ENCODE results near the gene SLC15A1. TPM values are rescaled to one million over a fixed set of nuclear protein-coding genes. Genes with fewer than 3 reads are reported as not detected.

Gene SLC15A1, protein sequence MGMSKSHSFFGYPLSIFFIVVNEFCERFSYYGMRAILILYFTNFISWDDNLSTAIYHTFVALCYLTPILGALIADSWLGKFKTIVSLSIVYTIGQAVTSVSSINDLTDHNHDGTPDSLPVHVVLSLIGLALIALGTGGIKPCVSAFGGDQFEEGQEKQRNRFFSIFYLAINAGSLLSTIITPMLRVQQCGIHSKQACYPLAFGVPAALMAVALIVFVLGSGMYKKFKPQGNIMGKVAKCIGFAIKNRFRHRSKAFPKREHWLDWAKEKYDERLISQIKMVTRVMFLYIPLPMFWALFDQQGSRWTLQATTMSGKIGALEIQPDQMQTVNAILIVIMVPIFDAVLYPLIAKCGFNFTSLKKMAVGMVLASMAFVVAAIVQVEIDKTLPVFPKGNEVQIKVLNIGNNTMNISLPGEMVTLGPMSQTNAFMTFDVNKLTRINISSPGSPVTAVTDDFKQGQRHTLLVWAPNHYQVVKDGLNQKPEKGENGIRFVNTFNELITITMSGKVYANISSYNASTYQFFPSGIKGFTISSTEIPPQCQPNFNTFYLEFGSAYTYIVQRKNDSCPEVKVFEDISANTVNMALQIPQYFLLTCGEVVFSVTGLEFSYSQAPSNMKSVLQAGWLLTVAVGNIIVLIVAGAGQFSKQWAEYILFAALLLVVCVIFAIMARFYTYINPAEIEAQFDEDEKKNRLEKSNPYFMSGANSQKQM
- 1 to 10 TPM in 1 of 2 donors, under 1 TPM in 1; 0.46 to 2.2 TPM for polyA plus RNA-seq

DNA sequence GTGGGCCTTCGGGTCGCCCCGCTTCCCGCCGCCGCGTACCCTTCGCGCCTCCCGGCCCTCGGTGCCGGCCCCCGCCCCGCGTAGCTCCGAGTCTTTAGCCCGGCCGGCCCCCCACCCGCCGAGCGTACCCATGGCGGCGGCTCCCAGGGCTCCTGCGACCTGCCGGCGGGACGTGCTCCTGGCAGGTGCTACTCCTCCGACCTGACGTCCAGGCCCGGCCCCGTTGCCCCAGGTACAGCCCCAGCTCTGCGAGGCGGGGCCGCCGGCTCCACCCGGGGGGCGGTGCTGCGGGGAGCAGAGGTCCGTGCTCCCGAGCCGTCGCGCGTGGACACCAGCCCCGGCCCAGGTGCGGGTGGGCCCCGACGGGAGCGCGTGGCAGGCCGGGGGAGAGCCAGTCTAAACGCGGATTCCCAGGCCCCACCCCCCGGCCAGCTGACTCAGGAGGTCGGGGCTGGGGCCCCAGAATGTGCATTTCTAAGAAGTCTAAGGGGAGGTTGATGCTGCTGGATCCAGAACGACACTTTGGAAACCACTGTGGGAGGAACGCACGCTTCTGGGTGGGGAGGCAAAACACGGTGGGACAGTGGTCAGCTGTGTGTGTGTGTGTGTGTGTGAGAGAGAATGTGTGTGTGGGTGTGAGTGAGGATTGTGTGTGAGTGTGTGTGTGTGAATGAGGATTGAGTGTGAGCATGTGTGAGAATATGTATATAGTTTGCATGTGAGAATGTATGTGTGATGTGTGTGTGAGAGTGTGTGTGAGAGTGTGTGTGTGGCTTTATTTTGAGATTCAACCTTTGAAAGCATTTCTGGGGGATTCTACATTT, at the start of gene SLC15A1:
Gene SLC15A1, minus strand, starts transcription at position 206 of the 824 bp plus-strand sequence. Its CDS starts 74 bp downstream, at position 132.
- Histone ChIP-seq H3K4me1 (ENCODE audit: control insufficient read depth in 2 of 2, insufficient read depth in 2 of 2, low read length in 1 of 2) (peaks cover 0 to 7% of the 10 kb centered on the region in 2 donors), H3K36me3 (ENCODE audit: control insufficient read depth in 2 of 2, insufficient read depth in 2 of 2, low read length in 1 of 2) (no peaks in the 10 kb centered on the region), H3K27me3 (ENCODE audit: control insufficient read depth in 1 of 2, insufficient read depth in 2 of 2, low read length in 2 of 2) (peaks cover 0 to 12% of the 10 kb centered on the region in 2 donors), H3K27ac (ENCODE audit: low read depth in 2 of 2, low read length in 1 of 2) (no peak within 1 kb of the TSS), H3K9me3 (ENCODE audit: control insufficient read depth in 2 of 2, insufficient read depth in 1 of 2, low read depth in 1 of 2, low read length in 1 of 2) (peaks cover 0 to 8% of the 10 kb centered on the region in 2 donors), H3K4me3 (ENCODE audit: low read depth in 1 of 2, low read length in 2 of 2) (peak within 1 kb of the TSS; percentile 25 to 41)
- WGBS, 2 donors = 9% methylated on average over 59 of the region's 59 CpGs

DNA sequence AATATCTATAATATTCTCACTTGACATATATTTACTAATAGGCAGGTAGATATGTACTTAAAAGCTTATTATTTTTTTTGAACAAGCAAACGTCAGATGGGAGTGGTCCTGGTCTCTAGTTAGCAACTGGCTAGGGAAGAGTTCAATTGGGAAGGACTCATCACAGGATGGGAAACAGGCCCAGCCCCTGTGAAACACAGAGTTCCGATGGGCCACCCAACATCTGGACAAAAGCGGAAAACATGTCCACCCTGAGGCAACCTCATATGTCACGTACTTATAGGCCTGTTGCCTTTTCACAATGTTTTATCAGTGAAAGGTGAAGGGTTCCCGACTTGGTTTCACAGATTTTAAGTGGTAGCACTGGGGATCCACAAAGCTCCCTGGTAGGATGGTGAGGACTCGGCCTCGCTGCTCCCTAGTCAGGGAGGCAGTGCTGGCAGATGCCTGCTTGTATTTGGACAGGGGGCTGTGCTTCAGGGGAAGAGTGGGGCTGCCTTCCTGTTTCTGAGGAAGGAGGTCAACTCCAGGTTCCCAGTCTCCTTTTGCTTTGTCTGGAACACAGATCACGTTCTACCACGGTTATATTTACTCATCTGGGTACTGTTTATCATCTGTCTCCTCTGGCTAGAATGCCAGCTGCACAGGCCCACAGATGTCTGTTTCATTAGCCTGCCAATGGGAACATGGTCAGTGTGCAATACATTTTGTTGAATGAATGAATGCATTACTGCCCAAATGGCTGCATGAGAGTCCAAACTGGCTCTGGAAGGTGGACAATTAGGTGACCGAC, 49.4 kb upstream of the SLC15A1 start:
- Histone ChIP-seq H3K36me3 (ENCODE audit: control insufficient read depth in 2 of 2, insufficient read depth in 2 of 2, low read length in 1 of 2) (peaks cover 7 to 36% of the 10 kb centered on the region in 2 donors), H3K27ac (ENCODE audit: low read depth in 2 of 2, low read length in 1 of 2) (peak overlapping the region in 1 of 2 donors; percentile 43), H3K4me3 (ENCODE audit: low read depth in 1 of 2, low read length in 2 of 2) (no peak overlapping the region), H3K4me1 (ENCODE audit: control insufficient read depth in 2 of 2, insufficient read depth in 2 of 2, low read length in 1 of 2) (peaks cover 0 to 3% of the 10 kb centered on the region in 2 donors), H3K9me3 (ENCODE audit: control insufficient read depth in 2 of 2, insufficient read depth in 1 of 2, low read depth in 1 of 2, low read length in 1 of 2) (no peaks in the 10 kb centered on the region), H3K27me3 (ENCODE audit: control insufficient read depth in 1 of 2, insufficient read depth in 2 of 2, low read length in 2 of 2) (no peaks in the 10 kb centered on the region)
- 77 to 80% methylated on average over 10 of the region's 10 CpGs for WGBS, 2 donors

DNA sequence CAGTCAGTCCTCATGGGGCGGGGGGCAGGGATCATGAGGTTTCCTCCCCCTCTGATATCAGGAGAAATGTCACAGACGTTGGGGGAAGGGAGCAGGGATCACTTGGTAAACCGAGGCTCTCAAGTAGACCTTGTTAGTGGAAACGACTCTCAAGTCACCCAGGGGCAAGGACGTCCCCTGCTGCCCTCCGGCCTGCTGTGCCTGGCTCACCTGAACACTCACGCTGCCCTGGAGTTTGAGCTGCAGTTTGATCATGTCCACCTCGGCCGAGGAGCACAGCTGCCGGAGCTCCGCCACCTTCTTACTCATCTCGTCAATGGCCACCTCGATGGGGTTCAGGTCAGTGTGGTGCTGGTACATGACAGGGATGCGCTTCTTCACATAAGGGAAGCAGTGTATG, 47.6 kb upstream of the SLC15A1 start:
- Histone ChIP-seq H3K27me3 (ENCODE audit: control insufficient read depth in 1 of 2, insufficient read depth in 2 of 2, low read length in 2 of 2) (no peaks in the 10 kb centered on the region), H3K4me3 (ENCODE audit: low read depth in 1 of 2, low read length in 2 of 2) (no peak overlapping the region), H3K27ac (ENCODE audit: low read depth in 2 of 2, low read length in 1 of 2) (no peak overlapping the region), H3K36me3 (ENCODE audit: control insufficient read depth in 2 of 2, insufficient read depth in 2 of 2, low read length in 1 of 2) (peaks cover 8 to 44% of the 10 kb centered on the region in 2 donors), H3K9me3 (ENCODE audit: control insufficient read depth in 2 of 2, insufficient read depth in 1 of 2, low read depth in 1 of 2, low read length in 1 of 2) (no peaks in the 10 kb centered on the region), H3K4me1 (ENCODE audit: control insufficient read depth in 2 of 2, insufficient read depth in 2 of 2, low read length in 1 of 2) (peaks cover 0 to 3% of the 10 kb centered on the region in 2 donors)
- 90 to 93% methylated on average over 14 of the region's 14 CpGs for WGBS, 2 donors

DNA sequence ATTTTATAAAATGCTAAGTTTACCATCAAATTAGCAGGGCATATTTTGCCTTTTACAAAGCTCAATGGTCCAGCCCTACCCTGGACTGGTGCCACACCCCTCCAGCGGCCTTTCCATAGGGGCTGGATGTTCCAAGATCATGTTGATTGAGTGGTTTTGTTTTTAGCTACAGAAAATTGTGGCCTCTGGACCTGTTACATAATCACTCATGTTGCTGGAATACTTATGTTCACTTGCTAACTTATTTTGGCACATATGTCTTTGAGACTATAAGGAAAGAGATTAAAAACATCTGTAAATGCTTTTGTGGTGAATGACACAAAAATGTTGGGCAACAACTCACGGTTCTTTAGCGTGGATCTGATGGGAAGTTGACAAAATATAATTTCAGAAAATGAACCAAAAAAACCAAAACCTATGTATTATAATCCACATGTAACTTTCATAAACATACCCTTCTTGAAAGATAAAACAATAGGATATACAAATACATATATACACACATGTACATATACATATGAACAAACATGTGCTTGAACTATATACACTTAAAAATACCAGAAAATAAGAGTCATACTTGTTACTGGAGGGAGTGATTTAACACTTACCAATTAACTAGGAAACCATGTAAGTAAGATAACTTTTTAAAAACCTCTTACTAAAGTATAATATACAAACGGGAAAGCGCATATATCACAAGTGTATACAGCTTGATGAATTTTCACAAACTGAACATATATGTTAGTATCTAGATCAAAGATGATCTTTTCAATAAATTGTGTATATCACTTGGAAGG, 46.6 kb upstream of the SLC15A1 start:
- no peak overlapping the region for H3K4me3 ChIP-seq (ENCODE audit: low read depth in 1 of 2, low read length in 2 of 2)
- H3K27ac ChIP-seq (ENCODE audit: low read depth in 2 of 2, low read length in 1 of 2) = no peak overlapping the region
- no peaks in the 10 kb centered on the region for H3K27me3 ChIP-seq (ENCODE audit: control insufficient read depth in 1 of 2, insufficient read depth in 2 of 2, low read length in 2 of 2)
- peaks cover 0 to 3% of the 10 kb centered on the region in 2 donors for H3K4me1 ChIP-seq (ENCODE audit: control insufficient read depth in 2 of 2, insufficient read depth in 2 of 2, low read length in 1 of 2)
- H3K36me3 ChIP-seq (ENCODE audit: control insufficient read depth in 2 of 2, insufficient read depth in 2 of 2, low read length in 1 of 2) = peaks cover 9 to 43% of the 10 kb centered on the region in 2 donors
- WGBS, 2 donors = 66 to 74% methylated on average over 5 of the region's 5 CpGs
- no peaks in the 10 kb centered on the region for H3K9me3 ChIP-seq (ENCODE audit: control insufficient read depth in 2 of 2, insufficient read depth in 1 of 2, low read depth in 1 of 2, low read length in 1 of 2)

DNA sequence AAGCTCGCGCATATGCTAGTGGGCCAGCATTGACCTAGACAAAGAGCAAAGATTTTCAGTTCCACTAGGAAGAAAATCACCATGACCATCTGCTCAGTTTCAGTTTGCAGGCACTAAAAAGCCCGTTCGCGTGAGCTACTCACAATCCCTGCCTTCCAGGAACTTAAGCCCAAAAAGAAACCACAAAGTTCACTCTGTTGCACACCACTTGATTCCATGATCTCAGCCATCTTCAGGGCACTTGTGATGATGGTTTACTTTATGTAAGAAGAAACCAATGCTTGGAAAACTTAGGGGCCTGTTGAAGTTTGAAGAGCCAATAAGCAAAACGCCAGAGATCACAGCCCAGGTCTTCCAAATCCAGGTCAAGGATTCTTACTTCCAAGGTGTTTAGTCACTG, 45.0 kb upstream of the SLC15A1 start:
- no peaks in the 10 kb centered on the region for H3K27me3 ChIP-seq (ENCODE audit: control insufficient read depth in 1 of 2, insufficient read depth in 2 of 2, low read length in 2 of 2)
- H3K27ac ChIP-seq (ENCODE audit: low read depth in 2 of 2, low read length in 1 of 2) = no peak overlapping the region
- no peaks in the 10 kb centered on the region for H3K4me1 ChIP-seq (ENCODE audit: control insufficient read depth in 2 of 2, insufficient read depth in 2 of 2, low read length in 1 of 2)
- H3K36me3 ChIP-seq (ENCODE audit: control insufficient read depth in 2 of 2, insufficient read depth in 2 of 2, low read length in 1 of 2) = peaks cover 16 to 48% of the 10 kb centered on the region in 2 donors
- H3K4me3 ChIP-seq (ENCODE audit: low read depth in 1 of 2, low read length in 2 of 2) = no peak overlapping the region
- no peaks in the 10 kb centered on the region for H3K9me3 ChIP-seq (ENCODE audit: control insufficient read depth in 2 of 2, insufficient read depth in 1 of 2, low read depth in 1 of 2, low read length in 1 of 2)
- 90 to 95% methylated on average over 6 of the region's 6 CpGs for WGBS, 2 donors

DNA sequence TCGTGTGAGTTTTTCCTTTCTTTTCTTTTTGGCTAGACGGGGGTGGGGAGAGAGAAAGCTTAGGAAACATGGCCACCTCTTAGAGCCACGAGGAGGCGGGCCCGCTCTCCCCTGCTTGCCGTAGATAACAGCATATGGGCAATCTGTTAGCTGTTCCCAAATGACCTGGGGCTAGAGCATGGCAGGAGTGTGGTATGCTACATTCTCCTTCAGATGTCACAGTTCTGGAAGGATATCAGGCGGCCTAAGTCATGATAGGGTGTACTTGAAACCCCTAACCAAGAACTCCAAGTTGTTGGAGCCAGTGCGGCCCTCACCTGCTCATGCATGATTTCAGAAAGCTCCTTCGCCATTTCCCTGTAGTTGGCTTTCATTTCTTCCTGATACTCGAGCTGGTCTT, 44.3 kb upstream of the SLC15A1 start:
- peaks cover 19 to 45% of the 10 kb centered on the region in 2 donors for H3K36me3 ChIP-seq (ENCODE audit: control insufficient read depth in 2 of 2, insufficient read depth in 2 of 2, low read length in 1 of 2)
- H3K4me1 ChIP-seq (ENCODE audit: control insufficient read depth in 2 of 2, insufficient read depth in 2 of 2, low read length in 1 of 2) = no peaks in the 10 kb centered on the region
- H3K27ac ChIP-seq (ENCODE audit: low read depth in 2 of 2, low read length in 1 of 2) = no peak overlapping the region
- no peaks in the 10 kb centered on the region for H3K27me3 ChIP-seq (ENCODE audit: control insufficient read depth in 1 of 2, insufficient read depth in 2 of 2, low read length in 2 of 2)
- no peaks in the 10 kb centered on the region for H3K9me3 ChIP-seq (ENCODE audit: control insufficient read depth in 2 of 2, insufficient read depth in 1 of 2, low read depth in 1 of 2, low read length in 1 of 2)
- WGBS, 2 donors = 91% methylated on average over 10 of the region's 10 CpGs
- no peak overlapping the region for H3K4me3 ChIP-seq (ENCODE audit: low read depth in 1 of 2, low read length in 2 of 2)

DNA sequence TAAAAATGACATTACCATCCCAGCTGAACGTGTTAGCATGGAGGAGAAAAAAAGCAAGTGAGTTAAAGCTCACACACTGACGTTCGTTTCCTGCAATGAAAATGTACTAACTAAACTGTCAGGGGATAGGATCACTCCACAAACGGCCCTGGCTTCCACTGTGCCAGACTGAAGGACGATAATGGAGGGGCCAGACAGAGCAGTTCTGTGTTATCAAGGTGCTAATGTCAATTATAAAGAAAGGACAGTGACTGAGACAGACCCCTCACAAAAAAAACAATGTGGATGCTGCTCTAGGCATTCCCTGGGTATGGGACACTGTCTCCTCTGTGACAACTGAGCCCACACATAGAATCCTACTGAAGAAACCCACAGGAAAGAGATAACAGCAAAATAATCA, 43.7 kb upstream of the SLC15A1 start:
- H3K27ac ChIP-seq (ENCODE audit: low read depth in 2 of 2, low read length in 1 of 2) = no peak overlapping the region
- H3K4me1 ChIP-seq (ENCODE audit: control insufficient read depth in 2 of 2, insufficient read depth in 2 of 2, low read length in 1 of 2) = no peaks in the 10 kb centered on the region
- H3K36me3 ChIP-seq (ENCODE audit: control insufficient read depth in 2 of 2, insufficient read depth in 2 of 2, low read length in 1 of 2) = peaks cover 19 to 44% of the 10 kb centered on the region in 2 donors
- no peak overlapping the region for H3K4me3 ChIP-seq (ENCODE audit: low read depth in 1 of 2, low read length in 2 of 2)
- H3K27me3 ChIP-seq (ENCODE audit: control insufficient read depth in 1 of 2, insufficient read depth in 2 of 2, low read length in 2 of 2) = no peaks in the 10 kb centered on the region
- H3K9me3 ChIP-seq (ENCODE audit: control insufficient read depth in 2 of 2, insufficient read depth in 1 of 2, low read depth in 1 of 2, low read length in 1 of 2) = no peaks in the 10 kb centered on the region
- 91% methylated on average over 5 of the region's 5 CpGs for WGBS, 2 donors

DNA sequence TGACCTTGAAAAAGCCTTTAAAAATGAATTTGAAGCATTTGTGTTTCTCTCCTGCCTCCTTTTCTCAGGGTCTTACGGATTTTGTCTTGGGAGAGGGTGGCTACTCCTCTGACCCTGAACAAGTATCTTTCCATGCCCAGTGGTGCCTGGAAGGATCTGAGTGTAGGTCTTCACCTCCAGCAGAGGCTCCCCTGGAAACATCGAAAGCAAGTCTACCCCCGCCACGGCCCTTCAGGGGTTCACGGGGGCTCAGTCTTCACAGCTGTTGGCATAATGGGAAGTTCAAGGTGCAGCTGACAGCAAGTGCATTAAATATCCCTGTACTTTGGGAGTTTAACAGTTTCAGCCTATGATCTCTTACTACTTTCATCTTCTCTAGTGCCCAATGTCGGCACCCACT, 42.7 kb upstream of the SLC15A1 start:
- Histone ChIP-seq H3K27ac (ENCODE audit: low read depth in 2 of 2, low read length in 1 of 2) (no peak overlapping the region), H3K36me3 (ENCODE audit: control insufficient read depth in 2 of 2, insufficient read depth in 2 of 2, low read length in 1 of 2) (peaks cover 19 to 43% of the 10 kb centered on the region in 2 donors), H3K9me3 (ENCODE audit: control insufficient read depth in 2 of 2, insufficient read depth in 1 of 2, low read depth in 1 of 2, low read length in 1 of 2) (no peaks in the 10 kb centered on the region), H3K27me3 (ENCODE audit: control insufficient read depth in 1 of 2, insufficient read depth in 2 of 2, low read length in 2 of 2) (no peaks in the 10 kb centered on the region), H3K4me1 (ENCODE audit: control insufficient read depth in 2 of 2, insufficient read depth in 2 of 2, low read length in 1 of 2) (no peaks in the 10 kb centered on the region), H3K4me3 (ENCODE audit: low read depth in 1 of 2, low read length in 2 of 2) (no peak overlapping the region)
- 95 to 97% methylated on average over 6 of the region's 6 CpGs for WGBS, 2 donors
